Fibroblast of peridontal ligament (primary cell): ENCODE measurements around the gene APOBEC3H.

ENCODE experiments used
- DNase-seq: peaks from one replicate; pipeline ENCODE4 v3.0.0-alpha.2; 2010; ENCODE audit errors: extremely low read depth

APOBEC3H gene

DNA sequence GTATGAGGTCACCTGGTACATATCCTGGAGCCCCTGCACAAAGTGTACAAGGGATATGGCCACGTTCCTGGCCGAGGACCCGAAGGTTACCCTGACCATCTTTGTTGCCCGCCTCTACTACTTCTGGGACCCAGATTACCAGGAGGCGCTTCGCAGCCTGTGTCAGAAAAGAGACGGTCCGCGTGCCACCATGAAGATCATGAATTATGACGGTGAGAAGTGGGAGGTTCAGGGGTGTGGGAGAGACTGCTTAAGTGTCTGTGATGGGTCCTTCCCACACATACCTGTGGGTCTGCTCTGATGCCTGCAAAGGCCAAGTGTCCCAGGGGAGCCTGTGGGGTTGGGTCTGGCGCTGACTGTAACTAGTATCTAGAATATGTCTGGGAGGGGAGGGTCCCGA lies 16.0 kb upstream of the APOBEC3H start:
- no peak for DNase-seq

DNA sequence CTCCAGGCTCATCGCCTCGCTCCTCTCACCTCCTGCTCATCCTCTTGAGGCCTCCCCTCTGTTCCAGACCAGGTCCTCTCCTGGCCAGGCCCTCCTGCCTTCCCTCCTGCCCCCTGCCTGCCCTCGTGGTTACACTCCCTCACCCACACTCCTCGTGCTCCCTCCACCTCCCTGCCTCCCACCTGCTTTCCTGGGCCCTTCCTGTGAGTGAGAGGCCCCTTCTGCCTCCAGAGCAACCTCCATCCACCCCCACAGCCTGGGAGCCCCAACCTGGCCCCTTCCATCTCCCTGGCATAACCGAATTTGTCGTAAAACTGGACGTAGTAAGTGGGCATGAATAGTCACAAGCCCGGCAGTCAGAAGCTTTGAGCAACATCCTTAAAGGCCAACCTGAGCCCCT lies 15.4 kb upstream of the APOBEC3H start:
- DNase-seq = no peak

DNA sequence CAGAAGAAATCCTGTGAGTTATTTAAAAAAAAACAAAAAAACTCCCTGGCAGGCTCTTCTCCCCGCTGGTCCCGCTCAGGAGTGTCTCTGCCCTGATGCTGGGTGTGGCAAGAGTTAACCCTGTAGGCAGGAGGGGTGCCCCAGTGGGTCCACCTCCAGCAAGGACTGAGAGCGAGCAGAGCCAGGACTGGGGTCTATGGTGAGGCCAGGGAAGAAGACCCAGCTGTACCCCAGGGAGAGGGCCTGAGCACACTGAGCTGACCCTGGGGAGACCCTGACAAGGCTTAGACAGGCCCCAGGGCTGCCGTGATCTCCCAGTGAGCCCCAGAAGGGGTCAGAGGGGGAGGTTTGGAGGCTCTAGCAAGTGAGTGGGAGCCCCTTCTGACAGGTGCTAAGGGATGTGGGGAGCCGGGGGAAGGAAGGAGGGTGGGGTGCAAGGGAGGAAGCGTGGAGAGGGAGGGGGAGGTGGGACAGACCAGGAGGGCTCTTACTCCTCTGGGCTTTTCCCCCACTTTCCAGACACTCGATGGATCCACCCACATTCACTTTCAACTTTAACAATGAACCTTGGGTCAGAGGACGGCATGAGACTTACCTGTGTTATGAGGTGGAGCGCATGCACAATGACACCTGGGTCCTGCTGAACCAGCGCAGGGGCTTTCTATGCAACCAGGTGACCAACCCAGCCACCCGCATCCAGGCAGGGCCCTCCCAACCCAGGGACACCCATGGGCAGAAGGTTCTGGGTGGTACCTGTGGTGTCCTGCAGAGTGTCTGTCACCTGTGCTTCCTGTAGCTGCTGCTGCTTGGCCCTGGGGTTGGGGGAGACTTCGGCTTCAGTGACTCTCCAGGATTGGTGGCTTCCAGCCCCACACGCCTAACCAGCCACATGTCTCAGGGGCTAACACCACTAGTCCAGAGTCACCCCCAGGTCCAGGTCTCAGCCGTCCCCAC lies 13.6 kb upstream of the APOBEC3H start:
- no peak for DNase-seq

DNA sequence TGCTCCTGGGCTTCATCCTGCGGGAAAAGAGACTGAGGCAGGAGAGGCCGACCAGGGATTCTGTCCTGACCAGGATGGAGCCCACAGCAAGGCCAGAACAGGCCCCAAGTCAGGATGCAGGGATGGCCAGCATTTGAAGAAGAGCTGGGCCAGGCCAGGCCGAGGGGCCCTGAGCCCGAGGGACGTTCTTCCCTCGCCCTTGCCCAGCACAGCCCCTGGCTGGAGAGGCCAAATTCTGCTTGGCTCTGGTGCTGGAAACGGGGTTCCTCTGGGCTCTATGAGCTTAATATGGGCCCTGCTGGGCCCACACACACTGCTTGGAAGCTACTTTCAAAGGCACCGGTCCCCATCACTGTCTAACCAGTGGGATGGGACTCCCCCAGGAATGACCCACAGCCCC lies 12.4 kb upstream of the APOBEC3H start:
- DNase-seq = no peak

DNA sequence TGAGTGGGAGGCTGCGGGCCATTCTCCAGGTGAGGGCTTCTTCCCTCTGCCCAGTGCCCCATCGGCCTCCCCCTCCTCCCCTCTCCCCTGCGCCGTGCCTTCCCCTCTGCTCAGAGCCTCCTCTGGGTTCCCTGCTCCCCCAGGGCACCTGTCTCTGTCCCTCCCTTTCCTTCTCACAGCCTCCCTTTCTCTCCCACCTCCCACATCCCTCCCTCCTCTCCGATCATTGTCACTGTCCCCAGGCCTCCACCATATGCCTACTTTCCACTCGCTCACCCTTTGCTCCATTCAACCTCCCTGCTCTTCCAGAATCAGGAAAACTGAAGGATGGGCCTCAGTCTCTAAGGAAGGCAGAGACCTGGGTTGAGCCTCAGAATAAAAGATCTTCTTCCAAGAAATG lies 9.9 kb upstream of the APOBEC3H start:
- DNase-seq = no peak

DNA sequence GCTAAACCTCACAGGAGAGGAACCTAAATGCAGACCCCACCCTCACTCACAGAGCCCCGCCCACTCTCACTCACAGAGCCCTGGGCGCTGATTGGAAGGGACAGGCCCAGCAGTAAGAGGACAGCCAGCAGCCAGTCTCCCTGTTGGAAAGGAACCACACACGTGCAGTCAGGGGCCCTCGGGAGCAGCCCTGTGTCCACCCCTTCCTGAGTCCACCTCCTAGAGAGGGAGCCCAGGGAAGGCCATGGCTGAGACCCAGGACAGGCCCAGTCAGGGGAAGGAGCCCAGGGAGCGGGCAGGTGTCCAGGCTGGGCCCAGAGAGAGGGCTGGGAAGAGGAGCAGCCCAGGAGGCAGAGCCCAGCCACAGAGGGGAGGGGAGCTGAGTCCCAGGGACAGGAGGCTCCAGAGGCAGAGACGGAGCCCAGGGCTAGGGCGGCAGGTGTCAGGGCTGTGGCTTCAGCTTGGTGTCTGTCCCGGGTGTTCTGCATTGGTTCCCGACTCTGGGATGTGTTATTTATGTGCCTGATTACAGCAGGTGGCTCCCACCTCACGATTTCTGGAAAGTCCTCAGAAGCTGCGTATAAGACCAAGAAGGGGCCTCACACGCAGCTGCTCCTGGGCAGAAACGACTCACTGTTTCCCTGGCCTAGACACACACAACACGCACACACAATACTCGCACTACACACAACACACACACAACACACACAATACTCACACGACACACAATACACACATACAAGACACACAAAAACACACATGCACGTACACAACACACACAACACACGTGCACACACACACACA lies 9.0 kb upstream of the APOBEC3H start:
- no peak for DNase-seq

DNA sequence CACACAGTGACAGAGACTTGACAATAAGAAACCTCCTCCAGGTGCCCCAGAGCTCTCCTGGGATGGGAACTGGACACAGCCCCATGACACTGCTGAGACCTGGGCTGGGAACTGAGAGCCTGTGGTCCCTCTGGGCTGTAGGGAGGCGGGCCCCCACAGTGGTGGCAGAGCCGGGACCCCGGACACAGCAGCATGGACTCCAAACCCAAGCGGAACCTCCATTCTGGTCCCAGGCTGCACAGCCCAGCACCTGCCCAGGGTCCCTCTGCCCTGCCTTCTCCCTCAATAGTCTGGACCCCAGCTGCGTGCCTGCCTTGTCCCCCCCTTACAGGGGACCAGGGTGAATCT lies 8.4 kb upstream of the APOBEC3H start:
- no peak for DNase-seq

DNA sequence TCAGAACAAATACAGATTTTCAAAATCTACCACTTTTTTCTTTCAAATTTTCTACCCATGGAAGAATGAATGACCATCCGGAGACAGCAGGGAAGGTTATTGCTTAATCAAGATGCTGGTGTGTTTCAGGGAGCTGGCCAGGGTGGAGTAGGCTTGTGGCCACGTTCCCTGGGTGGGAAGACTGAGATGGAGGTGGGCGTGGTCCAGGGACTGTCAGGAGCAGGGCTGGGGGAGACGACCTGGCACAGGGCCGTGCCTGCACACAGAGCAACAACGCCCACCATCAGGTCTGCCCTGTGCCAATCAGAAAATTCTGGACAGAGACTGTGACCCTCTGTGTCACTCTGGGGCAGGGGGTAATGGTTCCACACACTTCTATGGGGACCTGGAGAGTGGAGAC lies 7.1 kb upstream of the APOBEC3H start:
- no peak for DNase-seq

DNA sequence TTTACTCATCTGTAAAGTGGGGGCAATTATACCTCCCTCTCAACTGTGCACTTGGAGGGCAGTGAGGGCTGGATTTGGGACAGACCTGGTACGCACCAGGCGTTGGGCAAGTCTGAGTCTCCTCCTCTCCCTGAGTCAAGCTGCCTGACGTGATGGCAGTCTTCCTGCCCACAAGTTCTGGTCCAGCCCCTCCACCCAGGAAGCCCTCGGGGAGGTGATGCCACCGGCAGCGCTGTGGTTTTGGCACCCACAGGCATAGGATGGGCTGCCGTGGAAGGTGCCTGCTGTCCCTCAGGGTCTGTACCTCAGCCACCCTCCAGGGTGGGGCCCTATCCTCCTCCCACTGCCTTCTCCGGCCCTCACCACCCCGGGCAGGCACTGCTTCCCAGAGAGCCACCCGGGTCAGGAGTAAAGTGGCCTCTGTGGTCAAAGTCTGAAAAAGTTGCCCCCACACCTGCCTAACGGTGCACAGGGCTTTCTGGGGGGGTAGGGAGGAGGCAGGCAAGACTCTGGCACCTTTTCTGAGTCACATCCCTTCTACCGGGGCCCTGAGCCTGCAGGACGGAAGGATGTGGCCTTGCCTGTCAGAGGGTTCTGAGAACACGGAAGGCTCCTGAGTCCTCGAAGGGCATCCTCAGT lies 6.5 kb upstream of the APOBEC3H start:
- no peak for DNase-seq

DNA sequence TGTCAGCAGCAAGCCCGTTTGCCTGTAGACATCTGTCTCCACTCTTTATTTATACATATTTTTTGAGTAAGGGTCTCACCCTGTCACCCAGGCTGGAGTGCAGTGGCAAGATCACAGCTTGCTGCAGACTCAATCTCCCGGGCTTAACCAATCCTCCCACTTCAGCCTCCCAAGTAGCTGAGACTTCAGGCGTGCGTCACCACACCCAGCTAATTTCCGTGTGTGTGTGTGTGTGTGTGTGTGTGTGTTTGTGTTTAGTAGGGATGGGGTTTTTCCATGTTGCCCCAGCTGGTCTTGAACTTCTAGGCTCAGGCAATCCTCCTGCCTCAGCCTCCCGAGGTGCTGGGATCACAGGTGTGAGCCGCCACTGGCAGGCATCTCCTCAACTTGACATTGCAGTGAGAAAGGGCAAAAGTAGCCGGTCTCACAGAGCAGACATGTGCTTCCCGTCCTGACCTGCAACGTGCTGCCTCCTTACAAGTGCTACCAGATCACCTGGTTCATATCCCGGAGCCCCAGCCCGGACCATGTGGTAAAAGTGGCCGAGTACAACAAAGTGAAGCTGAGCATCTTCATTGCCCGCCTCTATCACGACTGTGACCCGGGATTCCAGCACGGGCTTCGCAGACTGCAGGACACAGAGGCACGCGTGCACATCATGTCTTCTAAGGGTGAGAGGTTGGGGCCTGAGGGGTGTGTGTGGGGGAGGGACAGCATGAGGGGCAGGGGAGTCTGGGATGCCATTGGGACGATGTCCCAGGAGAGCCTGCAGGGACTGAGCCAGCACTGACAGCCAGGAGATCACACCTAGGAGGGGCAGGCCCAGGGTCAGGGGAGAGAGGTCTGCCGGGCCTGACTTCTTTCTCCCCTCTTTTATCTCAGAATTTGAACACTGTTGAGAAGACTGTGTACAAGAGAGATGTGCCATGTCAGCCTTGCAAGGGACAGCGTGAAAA lies 5.6 kb upstream of the APOBEC3H start:
- no peak for DNase-seq

DNA sequence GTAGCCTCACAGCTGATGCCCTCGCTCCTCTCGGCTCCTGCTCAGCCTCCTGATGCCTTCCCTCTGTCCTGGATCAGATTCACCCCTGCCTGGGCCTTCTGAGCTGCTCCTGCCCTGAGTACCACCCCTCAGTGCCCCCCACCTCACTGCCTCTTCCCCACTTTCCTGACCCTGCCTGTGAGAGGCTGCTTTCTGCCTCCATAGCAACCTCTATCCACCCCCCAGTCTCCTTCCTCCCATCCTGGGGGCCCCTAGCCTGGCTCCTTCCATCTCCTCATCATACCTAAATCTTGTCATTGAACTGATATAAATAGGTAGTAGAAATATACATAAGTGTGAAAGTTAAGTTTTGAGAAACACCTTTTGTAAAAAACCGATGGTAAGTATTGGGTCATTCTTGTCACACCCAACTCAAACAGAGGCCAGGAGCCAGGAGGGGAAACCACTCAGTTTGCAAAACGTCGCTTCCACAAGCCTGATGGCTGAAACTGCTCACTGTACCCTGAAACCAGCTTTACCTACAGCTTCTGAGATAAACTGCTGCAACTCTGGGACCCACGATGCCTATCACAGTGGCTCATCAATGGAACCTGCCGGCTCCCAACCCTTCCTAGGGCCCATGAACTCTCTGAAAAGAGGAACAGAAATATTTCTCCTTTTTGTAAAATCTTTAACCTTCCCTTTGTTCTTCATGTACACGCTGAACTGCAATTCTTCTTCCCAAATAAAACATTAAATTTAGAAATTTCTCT lies 4.8 kb upstream of the APOBEC3H start:
- DNase-seq = no peak

DNA sequence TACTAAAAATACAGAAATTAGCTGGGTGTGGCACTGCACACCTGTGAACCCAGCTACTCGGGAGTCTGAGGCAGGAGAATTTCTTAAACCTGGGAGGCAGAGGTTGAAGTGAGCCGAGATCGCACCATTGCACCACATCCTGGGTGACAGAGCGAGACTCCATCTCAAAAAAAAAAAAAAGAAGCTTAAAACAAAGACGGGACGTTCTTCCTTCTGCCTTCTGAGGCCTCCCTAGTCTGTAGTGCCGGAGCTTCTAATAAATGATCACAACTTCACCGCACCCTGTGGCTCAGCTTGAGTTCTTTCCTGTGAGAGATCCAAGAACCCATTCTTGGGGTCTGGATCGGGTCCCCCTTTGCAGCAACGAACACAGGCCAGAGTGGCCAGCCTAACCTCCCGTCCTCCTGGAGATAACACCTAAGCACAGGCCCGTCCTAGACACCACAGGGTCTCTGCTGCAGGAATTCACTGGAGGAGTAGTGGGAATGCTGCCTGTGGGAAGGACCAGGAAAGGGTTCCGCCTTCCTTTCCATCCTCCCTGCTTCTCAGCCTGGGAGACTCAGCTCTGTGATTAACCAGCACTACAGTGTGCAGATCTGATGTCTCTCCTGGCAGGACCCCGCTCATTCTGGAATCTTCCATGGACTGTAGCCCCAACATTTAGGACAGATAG lies 2.2 kb upstream of the APOBEC3H start:
- DNase-seq = no peak

DNA sequence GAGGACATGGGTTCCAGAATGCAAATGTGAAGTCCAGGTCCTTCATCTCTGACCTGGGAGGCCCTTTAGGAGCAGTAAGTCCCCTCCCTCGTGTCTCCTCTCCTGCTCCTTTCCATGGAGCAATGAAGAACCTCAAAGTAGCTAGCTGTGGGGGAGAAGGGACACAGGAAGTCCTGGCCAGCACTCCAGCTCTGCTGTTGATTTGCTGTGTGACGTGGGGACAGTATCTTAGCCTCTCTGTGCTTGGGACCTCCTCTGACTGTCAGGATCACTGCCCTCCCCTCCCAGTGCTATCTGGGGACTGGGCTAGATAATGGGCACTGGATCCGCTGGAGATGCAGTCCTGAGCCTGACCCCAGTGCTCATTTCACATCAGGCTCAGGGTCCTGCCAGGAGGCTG lies 1.1 kb upstream of the APOBEC3H start:
- no peak for DNase-seq

DNA sequence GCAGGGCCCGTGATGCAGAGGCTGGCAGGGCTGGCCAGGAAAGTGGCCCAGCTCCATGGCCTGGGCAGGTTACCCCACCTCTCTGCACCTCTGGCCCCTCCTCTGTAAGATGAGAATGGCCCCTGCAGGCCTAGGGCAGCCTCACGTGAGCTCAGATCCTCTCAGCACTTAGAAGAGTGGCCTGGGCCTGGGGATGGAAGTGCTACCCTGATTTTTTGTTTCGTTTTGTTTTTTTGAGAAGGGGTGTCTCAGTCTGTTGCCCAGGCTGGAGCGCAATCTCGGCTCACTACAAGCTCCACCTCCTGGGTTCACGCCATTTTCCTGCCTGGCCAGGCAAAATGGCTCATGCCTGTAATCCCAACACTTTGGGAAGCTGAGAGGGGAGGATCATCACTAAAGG lies 982 bp downstream of the APOBEC3H start:
- no peak for DNase-seq

DNA sequence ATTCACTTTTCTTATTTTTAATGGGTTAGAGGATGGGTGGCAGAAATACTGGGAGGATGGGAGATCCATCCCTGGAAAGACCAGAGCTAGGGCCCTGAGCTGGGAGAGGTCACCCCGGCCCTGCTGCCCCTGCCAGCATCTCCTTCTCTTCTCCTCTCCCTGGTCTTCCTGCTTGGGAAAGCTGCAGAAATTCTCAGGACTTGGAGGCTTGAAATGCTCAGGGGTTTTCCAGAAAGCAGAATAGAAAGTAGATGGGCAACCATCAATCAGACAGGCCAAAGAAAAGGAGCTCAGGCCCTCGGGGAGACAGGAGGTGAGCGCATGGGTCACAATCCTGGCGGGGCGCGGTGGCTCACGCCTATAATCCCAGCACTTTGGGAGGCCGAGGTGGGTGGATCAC lies 1.5 kb downstream of the APOBEC3H start:
- no peak for DNase-seq

DNA sequence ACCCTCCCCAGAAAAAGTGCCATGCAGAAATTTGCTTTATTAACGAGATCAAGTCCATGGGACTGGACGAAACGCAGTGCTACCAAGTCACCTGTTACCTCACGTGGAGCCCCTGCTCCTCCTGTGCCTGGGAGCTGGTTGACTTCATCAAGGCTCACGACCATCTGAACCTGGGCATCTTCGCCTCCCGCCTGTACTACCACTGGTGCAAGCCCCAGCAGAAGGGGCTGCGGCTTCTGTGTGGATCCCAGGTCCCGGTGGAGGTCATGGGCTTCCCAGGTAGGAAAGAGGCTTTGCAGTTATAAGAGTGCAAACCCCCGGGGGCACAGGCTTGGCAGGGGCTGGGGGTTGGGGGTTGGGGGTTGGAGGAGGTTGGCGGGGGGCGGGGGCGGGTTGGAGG lies 4.2 kb downstream of the APOBEC3H start:
- no peak for DNase-seq

DNA sequence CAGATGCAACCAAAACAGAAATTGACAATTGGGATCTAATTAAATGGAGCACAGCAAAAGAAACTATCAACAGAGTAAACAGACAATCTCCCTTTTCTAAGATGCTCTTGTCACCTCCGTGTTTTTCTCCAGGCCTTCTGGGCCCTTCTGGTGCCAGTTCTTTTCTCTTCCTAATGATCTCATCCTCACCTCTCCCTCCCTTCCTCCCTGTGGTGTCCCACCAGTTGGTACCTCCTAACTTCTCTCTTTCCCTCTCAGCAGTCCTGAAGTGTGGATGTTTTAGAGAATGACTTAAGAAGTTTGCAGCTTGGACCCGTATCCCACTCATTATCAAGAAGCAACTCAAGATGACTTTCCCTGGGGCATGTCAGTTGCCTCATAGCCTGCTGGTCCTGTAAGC lies 6.4 kb downstream of the APOBEC3H start:
- DNase-seq = no peak

DNA sequence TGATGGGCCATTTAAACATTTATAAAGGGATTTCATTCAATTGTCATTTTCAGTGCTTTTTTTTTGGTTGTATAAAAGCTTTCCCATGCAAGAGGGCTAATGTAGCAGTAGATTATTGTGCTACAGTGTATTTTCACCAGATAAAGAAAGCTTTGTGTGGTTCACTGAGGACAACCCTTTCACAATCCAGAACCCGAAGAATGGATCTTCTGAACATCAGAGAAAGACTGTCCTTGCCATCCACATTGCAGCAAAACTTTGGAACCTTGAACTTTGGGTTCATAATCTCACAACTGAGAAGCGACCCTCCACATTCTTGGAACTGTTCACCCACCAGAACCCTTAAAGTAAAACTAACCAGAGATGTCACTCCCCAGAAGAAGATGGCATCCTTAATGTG lies 9.3 kb downstream of the APOBEC3H start:
- no peak for DNase-seq

DNA sequence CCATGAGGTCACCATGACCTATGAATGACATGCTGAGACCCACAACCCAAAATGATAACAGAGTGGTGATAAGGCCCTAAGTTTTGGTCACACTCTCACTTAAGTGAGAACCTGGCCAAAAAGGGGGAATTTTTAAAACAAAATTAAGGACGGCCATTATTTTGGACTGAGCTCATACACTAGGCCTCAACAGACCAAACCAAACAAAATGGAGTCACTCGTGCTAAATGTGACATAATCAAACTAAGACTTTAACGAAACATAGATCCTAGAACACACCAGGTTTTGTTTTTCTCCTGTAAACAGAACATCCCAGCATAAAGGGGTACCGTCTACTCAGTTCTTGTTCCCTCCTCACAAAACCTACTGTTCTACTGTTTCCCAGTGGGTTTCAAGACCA lies 11.4 kb downstream of the APOBEC3H start:
- DNase-seq = no peak

DNA sequence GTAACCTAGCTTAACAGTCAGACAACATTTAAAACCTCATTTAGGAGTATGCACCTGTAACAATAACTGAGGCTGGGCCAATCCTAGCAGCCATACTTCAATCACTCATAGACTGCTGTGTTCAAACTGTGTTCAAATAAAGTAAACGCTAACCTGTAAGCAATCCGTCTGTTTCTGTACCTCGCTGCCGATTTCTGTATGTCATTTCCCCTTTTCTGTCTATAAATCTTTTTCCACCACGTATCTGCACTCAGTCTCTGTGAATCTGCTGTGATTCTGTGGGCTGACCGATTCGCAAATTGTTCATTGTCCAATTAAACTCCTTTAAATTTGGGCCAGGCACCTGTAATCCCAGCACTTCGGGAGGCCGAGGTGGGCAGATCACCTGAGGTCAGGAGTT lies 12.3 kb downstream of the APOBEC3H start:
- DNase-seq = no peak
